Hepatic stellate cell (primary cell): ENCODE data around the gene SLX1A.
"Not testable (repeated sequence)": the region's sequence is repeated elsewhere in the genome, so short reads cannot be mapped to it uniquely, and the experiment has no call there.

ENCODE experiments used
- DNase-seq: peaks from one replicate; pipeline ENCODE4 v3.0.0; 2011; ENCODE audit warnings: low spot score

Gene SLX1A

DNA sequence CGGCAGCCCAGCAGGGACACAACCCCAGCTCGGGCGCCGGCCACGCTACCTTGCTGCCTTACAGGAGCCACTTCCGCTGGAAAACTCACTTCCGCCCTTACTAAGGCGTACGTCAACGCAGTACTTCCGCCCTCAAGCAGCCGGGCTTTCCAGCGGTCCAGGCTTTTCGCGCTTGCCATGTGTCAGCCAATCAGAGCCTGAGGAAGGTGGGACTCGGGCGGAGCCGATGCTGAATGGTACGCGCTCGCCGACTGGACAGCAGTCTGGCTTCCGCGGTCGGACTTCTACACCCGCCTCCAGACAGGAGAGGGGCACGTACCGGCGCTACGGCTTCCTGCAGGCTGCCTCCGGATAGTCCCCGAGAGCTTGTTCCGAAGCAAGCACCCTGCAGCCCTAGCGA is at the start of gene SLX1A, which contains the start of gene BOLA2B:
Gene SLX1A (plus strand): TSS at position 261 of the 400 bp plus-strand sequence. CDS start 210 bp downstream, outside the sequence.
Gene BOLA2B (minus strand): TSS at position 52 of the 400 bp plus-strand sequence. CDS start 71 bp downstream, outside the sequence.
- DNase-seq, result not testable (repeated sequence)

DNA sequence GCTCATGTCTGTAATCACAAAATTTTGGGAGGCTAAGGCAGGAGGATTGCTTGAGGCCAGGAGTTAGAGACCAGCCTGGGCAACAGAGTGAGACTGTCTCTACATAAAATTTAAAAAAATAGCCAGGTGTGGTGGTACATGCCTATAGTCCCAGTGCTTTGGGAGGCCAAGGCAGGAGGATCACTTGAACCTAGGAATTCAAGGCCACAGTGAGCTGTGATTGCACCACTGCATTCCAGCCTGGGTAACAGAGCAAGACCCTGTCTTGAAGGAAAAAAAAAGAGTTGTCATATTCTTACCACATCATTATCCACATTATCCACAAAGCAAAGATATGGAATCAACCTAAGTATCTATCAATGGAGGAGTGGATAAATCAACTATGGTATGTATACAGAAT is 49.7 kb upstream of the SLX1A start:
- no peak for DNase-seq

- no peak for DNase-seq
Measured at GRCh38 chr16:30144917-30145316, 48.8 kb upstream of the SLX1A start.

- DNase-seq, result no peak
Measured at GRCh38 chr16:30145657-30146056, 48.0 kb upstream of the SLX1A start.

DNA sequence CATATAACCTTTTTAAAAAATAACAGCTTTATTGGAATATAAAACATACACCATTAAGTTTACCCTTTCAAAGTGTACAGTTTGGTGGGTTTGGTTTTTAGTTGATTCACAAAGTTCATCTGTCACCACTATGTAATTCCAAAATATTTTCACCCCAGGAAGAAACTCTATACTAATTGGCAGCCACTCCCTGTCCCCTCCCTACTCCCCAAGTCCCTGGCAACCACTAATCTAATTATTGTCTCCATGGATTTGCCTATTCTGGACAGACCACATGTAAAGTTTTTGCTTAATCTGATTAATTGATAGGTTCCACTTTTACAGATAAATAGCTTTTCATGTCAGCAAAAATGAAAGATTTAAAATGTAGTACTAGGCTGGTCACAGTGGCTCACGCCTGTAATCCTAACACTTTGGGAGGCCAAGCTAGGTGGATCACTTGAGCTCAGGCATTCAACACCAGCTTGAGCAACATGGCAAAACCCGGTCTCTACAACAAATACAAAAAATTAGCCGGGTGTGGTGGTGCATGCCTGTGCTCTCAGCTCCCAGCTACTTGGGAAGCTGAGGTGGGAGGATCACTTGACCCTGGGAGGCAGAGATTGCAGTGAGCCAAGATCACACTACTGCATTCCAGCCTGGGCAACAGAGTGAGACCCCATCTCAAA is 45.7 kb upstream of the SLX1A start:
- no peak for DNase-seq

GRCh38 chr16:30149250-30149930 is 44.3 kb upstream of the SLX1A start:
- DNase-seq, result no peak

GRCh38 chr16:30151091-30151490 is 42.6 kb upstream of the SLX1A start:
- no peak for DNase-seq

DNA sequence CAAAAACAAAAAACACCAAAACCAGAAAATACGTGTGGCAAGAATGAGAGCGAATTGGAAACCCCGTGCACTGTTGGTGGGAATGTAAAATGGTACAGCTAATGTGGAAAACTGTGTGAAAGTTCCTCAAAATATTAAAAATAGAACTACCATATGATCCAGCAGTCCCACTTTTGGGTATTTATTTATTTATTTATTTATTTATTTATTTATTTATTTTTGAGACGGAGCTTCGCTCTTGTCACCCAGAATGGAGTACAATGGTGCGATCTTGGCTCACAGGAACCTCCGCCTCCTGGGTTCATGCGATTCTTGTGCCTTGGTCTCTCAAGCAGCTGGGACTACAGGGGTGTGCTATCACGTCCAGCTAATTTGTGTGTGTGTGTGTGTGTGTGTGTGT is 41.2 kb upstream of the SLX1A start:
- no peak for DNase-seq

DNA sequence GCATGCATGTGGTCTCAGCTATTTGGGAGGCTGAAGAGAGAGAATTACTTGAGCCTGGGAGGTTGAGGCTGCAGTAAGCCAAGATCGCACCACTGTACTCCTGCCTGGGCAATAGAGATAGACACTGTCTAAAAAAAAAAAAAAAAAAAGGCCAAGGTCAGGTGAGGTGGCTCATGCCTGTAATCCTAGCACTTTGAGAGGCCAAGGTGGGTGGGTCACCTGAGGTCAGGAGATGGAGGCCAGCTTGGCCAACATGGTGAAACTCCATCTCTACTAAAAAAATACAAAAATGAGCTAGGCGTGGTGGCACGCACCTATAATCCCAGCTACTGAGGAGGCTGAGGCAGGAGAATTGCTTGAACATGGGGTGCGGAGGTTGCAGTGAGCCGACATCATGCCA is 38.5 kb upstream of the SLX1A start:
- DNase-seq, result no peak

DNA sequence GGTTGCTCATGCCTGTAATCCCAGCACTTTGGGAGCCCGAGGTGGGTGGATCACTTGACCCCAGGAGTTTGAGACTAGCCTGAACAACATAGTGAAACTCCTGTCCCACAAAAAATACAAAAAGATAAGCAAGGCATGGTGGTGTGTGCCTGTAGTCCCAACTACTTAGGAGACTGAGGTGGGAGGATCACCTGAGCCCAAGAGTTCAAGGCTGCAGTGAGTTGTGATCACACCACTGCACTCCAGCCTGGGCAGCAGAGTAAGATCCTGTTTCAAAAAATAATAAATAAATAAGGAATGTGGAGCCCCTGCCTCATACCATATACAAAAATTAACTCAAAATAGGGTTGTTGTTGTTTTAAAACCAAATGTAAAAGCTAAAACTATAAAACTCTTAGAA is 36.5 kb upstream of the SLX1A start:
- DNase-seq, result no peak

DNA sequence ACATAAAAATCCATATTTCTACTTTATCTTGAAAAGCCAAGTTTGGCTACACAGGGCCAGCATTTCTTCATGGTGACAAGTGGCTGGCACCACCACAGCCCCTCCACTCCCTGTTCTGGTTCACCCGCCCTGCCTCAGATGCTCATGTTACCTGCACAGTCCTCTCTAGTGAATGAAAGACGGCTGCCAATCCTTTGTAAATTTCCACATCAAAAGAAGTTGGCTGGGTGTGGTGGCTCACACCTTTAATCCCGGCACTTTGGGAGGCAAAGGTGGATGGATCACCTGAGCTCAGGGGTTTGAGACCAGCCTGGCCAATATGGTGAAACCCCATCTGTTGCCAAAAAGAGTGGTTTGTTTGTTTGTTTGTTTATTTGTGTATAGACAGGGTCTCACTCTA is 30.1 kb upstream of the SLX1A start:
- no peak for DNase-seq

DNA sequence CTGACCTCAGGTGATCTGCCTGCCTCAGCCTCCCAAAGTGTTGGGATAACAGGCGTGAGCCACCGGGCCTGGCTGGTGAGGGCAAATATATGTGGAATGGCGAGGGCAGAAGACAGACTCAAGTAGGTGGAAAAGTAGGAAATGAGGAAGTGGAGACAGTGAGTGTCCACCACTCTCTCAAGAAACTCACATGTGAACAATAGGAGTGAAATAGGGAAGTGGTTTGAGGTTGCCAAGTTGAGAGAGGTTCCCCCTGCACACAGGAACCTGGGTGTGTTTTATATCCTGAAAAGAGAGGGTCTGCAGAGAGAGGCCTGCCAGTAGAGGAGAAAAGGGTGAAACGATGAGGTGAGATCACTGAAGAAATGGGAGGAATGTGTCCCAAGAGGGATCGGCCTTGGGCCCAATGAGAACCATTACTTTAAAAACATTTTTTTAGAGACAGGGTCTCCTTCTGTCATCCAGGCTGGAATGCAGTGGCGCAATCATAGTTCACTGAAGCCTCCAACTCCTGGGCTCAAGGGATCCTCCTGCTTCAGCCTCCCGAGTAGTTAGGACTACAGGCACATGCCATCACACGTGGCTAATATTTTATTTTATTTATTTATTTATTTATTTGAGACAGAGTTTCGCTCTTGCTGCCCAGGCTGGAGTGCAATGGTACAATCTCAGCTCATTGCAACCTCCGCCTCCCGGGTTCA is 27.3 kb upstream of the SLX1A start:
- no peak for DNase-seq

- DNase-seq, result not testable (repeated sequence)
Measured at GRCh38 chr16:30168746-30169145, 24.9 kb upstream of the SLX1A start.

- DNase-seq, result not testable (repeated sequence)
Measured at GRCh38 chr16:30169416-30169815, 24.3 kb upstream of the SLX1A start.

DNA sequence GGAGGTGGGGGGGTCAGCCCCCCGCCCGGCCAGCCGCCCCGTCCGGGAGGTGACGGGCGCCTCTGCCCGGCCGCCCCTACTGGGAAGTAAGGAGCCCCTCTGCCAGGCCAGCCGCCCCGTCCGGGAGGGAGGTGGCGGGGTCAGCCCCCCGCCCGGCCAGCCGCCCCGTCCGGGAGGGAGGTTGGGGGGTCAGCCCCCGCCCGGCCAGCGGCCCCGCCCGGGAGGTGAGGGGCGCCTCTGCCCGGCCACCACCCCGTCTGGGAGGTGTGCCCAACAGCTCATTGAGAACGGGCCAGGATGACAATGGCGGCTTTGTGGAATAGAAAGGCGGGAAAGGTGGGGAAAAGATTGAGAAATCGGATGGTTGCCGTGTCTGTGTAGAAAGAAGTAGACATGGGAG is 23.5 kb upstream of the SLX1A start:
- DNase-seq, result not testable (repeated sequence)

DNA sequence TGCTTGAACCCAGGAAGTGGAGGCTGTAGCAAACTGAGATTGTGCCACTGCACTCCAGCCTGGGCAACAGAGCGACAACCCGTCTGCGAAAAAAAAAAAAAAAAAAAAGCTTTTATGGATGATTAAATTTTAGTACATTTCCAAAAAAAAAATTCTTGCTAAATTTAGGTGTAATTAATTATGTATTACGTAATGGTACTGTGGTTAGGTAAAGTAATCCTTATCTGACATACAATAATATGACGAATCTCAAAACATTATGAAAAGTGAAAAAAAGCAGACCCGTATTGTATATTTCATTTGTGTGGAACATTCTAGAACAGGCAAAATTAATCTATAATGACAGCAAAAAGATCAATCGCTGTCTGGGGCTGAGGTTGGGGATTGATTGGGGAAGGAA is 20.6 kb upstream of the SLX1A start:
- no peak for DNase-seq

- not testable (repeated sequence) for DNase-seq
Measured at GRCh38 chr16:30176876-30177275, 16.8 kb upstream of the SLX1A start.

DNA sequence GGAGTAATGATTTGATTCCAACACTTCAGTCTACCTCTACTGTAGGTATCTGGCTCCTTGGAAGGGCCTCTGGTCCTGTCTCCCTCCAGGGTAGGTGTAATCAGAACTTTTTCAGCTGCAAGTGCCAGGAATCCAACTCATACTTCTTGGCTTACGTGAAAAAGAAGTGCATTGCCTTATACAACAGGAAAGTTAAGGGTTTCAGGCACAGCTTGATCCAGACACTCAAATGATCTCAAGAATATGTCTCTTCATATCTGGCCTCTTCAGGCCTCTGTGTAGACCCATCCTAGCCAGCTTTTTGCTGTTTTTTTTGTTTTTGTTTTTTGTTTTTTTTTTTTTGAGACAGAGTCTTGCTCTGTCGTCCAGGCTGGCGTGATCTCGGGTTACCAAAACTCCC is 14.5 kb upstream of the SLX1A start:
- no peak for DNase-seq

GRCh38 chr16:30179931-30180330 is 13.7 kb upstream of the SLX1A start:
- no peak for DNase-seq

DNA sequence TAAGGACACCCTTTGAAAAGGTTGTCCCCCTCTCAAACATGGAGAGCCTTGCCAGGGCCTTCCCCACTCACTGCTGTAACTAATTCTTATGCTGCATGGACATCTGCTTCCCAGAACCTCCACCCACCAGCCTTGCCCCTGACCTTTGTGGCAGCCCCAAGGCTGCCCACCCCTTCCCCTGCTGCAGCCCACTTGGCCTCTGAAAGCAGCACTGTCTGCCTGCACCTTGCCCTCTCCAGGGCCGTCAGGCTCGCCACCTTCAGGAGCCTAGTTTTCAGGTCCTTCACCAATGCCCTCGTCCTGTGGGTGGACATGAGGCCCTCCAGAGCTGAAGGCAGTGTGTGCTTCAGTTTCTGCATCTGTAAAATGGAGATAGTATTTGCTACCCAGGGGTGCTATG is 12.9 kb upstream of the SLX1A start:
- DNase-seq, result no peak

GRCh38 chr16:30183233-30184095 is 10.2 kb upstream of the SLX1A start, which contains the start of gene CORO1A:
Gene CORO1A, plus strand, starts transcription at chr16:30183602. Its CDS starts 1,608 bp downstream, at chr16:30185210.
- peak; percentile 75 for DNase-seq
